AG08395 (cell line): ENCODE data around the gene ATP9A.
A peak's percentile ranks its signal among the peaks of the same experiment; 100 is the strongest.
"Not testable (repeated sequence)": the region's sequence is repeated elsewhere in the genome, so short reads cannot be mapped to it uniquely, and the experiment has no call there.

ENCODE experiments used
- DNase-seq: peaks from one replicate; pipeline ENCODE4 v3.0.0; 2012; ENCODE audit warnings: mixed read lengths, low spot score

Gene ATP9A

GRCh38 chr20:51688600-51689244, 79.5 kb downstream of the ATP9A start:
- no peak for DNase-seq

GRCh38 chr20:51687630-51688029, 80.6 kb downstream of the ATP9A start:
- no peak for DNase-seq

GRCh38 chr20:51687108-51687507, 81.1 kb downstream of the ATP9A start:
- peak; percentile 14 for DNase-seq

- DNase-seq, result not testable (repeated sequence)
These were observed 82.7 kb downstream of the ATP9A start for GRCh38 chr20:51685494-51685893.

GRCh38 chr20:51680067-51680749, 88.0 kb downstream of the ATP9A start:
- no peak for DNase-seq

GRCh38 chr20:51679254-51679921, 88.8 kb downstream of the ATP9A start:
- DNase-seq, result no peak

GRCh38 chr20:51678026-51678697, 90.0 kb downstream of the ATP9A start:
- DNase-seq, result peak; percentile 59

- no peak for DNase-seq
These were observed 99.2 kb downstream of the ATP9A start for GRCh38 chr20:51668947-51669346.

GRCh38 chr20:51668515-51668914, 99.7 kb downstream of the ATP9A start:
- DNase-seq, result no peak

GRCh38 chr20:51667491-51667890, 100.7 kb downstream of the ATP9A start:
- no peak for DNase-seq

GRCh38 chr20:51667002-51667408, 101.2 kb downstream of the ATP9A start:
- DNase-seq, result no peak

GRCh38 chr20:51666126-51666525, 102.1 kb downstream of the ATP9A start:
- no peak for DNase-seq

GRCh38 chr20:51665543-51666118, 102.6 kb downstream of the ATP9A start:
- no peak for DNase-seq

- peak; percentile 44 for DNase-seq
These were observed 106.5 kb downstream of the ATP9A start for GRCh38 chr20:51661609-51662178.

- DNase-seq, result peak; percentile 89
These were observed 107.2 kb downstream of the ATP9A start for GRCh38 chr20:51660672-51661608.

- no peak for DNase-seq
These were observed 108.6 kb downstream of the ATP9A start for GRCh38 chr20:51659491-51660050.

GRCh38 chr20:51656726-51657260, 111.4 kb downstream of the ATP9A start:
- no peak for DNase-seq

- DNase-seq, result not testable (repeated sequence)
These were observed 112.1 kb downstream of the ATP9A start for GRCh38 chr20:51656089-51656488.

GRCh38 chr20:51654495-51654894, 113.7 kb downstream of the ATP9A start:
- no peak for DNase-seq

GRCh38 chr20:51654060-51654459, 114.1 kb downstream of the ATP9A start:
- no peak for DNase-seq
